ENCODE data around the gene TMEM107. TPM values are rescaled to one million over a fixed set of nuclear protein-coding genes. Genes with fewer than 3 reads are reported as not detected.

Gene TMEM107
- total RNA-seq, 1 donor from 2014 or later, result 12.8 TPM

DNA sequence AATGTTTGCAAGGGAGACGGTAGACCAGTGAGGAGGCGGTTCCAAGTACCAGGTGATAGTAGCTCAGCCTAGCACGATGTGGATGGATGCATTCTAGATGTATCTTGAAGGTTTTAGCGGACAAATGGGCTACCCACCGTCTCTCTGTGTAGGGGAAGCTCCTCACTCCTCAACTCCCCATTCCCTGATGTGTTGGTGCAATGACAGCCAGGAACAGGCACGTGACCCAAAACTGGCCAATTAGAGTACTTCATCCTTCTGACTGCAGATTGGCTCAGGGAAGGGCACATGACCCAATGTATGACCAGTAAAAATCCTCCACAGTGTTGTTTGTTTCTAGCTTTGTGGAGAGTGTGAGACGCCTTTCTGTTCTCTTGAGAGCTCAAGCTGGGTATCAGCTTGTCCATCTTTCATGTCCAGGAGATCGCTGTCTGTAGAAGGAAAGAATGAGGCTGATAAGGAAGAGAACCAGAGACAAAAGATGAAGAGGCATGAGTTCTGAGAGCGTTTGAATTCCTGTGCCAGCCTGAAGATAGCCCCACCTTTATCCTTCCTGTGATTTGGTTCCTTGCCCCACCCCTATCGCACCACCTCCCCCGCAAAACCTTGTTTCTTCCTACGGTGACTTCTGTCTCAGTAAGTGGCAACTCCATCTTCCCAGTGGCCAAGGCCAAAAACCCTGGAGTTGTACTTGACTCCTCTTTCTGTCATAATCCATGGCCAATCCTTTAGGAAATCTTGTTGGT lies 16.1 kb upstream of the TMEM107 start:
- H3K4me3 Mint-ChIP-seq (ENCODE audit: unreplicated experiment), result no peak overlapping the region
- H3K27ac Mint-ChIP-seq (ENCODE audit: unreplicated experiment), result no peak overlapping the region
- peaks cover 9% of the 10 kb centered on the region for H3K9me3 Mint-ChIP-seq (ENCODE audit: unreplicated experiment)
- no peaks in the 10 kb centered on the region for H3K36me3 Mint-ChIP-seq (ENCODE audit: unreplicated experiment)
- peaks cover 6% of the 10 kb centered on the region for H3K4me1 Mint-ChIP-seq (ENCODE audit: low read depth, unreplicated experiment)
- peak; percentile 70 for DNase-seq
- TF ChIP-seq, protein P1, sequence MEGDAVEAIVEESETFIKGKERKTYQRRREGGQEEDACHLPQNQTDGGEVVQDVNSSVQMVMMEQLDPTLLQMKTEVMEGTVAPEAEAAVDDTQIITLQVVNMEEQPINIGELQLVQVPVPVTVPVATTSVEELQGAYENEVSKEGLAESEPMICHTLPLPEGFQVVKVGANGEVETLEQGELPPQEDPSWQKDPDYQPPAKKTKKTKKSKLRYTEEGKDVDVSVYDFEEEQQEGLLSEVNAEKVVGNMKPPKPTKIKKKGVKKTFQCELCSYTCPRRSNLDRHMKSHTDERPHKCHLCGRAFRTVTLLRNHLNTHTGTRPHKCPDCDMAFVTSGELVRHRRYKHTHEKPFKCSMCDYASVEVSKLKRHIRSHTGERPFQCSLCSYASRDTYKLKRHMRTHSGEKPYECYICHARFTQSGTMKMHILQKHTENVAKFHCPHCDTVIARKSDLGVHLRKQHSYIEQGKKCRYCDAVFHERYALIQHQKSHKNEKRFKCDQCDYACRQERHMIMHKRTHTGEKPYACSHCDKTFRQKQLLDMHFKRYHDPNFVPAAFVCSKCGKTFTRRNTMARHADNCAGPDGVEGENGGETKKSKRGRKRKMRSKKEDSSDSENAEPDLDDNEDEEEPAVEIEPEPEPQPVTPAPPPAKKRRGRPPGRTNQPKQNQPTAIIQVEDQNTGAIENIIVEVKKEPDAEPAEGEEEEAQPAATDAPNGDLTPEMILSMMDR (IDR thresholded peaks at IDR 0.05; ENCODE audit: partially characterized antibody, unreplicated experiment), result no peak
- peaks cover 10% of the 10 kb centered on the region for H3K27me3 Mint-ChIP-seq (ENCODE audit: unreplicated experiment)

DNA sequence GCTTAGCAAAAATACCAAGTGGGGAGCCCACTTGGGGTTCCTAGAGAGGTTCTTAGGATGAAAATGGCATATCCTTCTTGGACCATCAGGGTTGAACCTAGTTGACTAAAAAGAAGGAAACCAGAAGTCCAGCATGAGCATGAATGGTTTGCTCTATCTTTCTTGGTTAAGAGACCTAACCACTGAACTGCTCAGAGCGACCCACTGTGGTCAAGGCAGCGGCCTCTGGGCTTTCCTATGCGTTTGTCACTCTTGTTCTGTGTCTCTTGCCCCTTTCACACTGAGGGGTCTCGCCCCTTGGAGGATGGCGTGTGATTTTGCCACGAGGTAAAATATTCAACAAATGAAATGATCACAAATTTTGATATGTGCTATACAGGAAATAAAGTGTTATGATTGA lies 14.3 kb upstream of the TMEM107 start:
- DNase-seq, result no peak
- Mint-ChIP-seq H3K9me3 (ENCODE audit: unreplicated experiment) (peaks cover 9% of the 10 kb centered on the region), H3K27ac (ENCODE audit: unreplicated experiment) (peak overlapping the region; percentile 89), H3K36me3 (ENCODE audit: unreplicated experiment) (no peaks in the 10 kb centered on the region), H3K27me3 (ENCODE audit: unreplicated experiment) (peaks cover 10% of the 10 kb centered on the region), H3K4me3 (ENCODE audit: unreplicated experiment) (no peak overlapping the region), H3K4me1 (ENCODE audit: low read depth, unreplicated experiment) (peaks cover 6% of the 10 kb centered on the region)
- TF ChIP-seq, protein P1 (IDR thresholded peaks at IDR 0.05; ENCODE audit: partially characterized antibody, unreplicated experiment), result no peak

DNA sequence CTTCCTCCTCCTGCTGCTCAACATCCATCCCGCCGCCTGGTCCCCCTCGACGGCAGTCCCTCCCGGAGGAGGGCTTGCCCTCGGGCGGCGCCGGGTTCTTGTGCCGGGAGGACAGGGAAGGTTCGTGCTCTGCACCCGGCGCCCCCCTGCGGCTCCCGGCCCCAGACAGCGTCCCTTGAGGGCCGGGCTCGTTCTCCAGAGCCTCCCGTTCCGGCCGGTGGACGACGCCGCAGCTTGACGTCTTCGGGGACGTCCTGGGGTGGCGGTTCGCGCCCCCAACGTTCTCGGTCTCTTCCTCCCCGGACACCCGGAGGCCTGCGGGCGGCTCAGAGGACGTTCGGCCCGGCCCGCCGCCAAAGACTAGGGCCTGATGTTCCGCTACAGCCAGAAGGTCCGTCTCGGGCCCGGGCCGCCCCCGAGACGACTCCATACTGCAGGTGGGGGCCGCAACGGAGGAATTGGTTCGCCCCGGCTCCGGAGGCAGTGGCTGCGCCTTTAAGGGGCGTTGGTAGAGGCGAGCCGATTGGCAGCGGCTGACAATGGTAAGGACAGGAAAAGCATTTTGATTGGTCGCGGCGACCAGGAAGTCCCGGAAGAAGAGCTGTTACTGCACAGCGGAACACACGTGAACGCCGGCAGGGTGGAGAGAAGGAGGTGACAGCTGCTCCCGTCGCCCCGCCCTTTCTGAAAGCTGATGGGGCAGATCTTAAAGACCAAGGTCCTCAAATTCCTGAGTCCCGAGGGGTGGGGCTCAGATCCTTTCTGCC lies 13.7 kb upstream of the TMEM107 start, which contains the start of gene BORCS6:
Gene BORCS6 (minus strand): TSS at position 470 of the 767 bp plus-strand sequence. CDS start 40 bp downstream, at position 430.
- Mint-ChIP-seq H3K4me3 (ENCODE audit: unreplicated experiment) (no peak within 1 kb of the TSS), H3K4me1 (ENCODE audit: low read depth, unreplicated experiment) (peaks cover 6% of the 10 kb centered on the region), H3K27ac (ENCODE audit: unreplicated experiment) (peak within 1 kb of the TSS; percentile 89), H3K9me3 (ENCODE audit: unreplicated experiment) (peaks cover 9% of the 10 kb centered on the region), H3K27me3 (ENCODE audit: unreplicated experiment) (peaks cover 11% of the 10 kb centered on the region), H3K36me3 (ENCODE audit: unreplicated experiment) (no peaks in the 10 kb centered on the region)
- peak; percentile 92 for DNase-seq
- TF ChIP-seq, protein P1 (IDR thresholded peaks at IDR 0.05; ENCODE audit: partially characterized antibody, unreplicated experiment), result no peak

- Mint-ChIP-seq H3K4me3 (ENCODE audit: unreplicated experiment) (no peak overlapping the region), H3K9me3 (ENCODE audit: unreplicated experiment) (peaks cover 9% of the 10 kb centered on the region), H3K27ac (ENCODE audit: unreplicated experiment) (no peak overlapping the region), H3K36me3 (ENCODE audit: unreplicated experiment) (no peaks in the 10 kb centered on the region), H3K27me3 (ENCODE audit: unreplicated experiment) (peaks cover 11% of the 10 kb centered on the region), H3K4me1 (ENCODE audit: low read depth, unreplicated experiment) (peaks cover 6% of the 10 kb centered on the region)
- DNase-seq, result no peak
- TF ChIP-seq, protein P1 (IDR thresholded peaks at IDR 0.05; ENCODE audit: partially characterized antibody, unreplicated experiment), result no peak
These were observed 13.0 kb upstream of the TMEM107 start for GRCh38 chr17:8189041-8189710.

Data from glutamatergic neuron (in vitro differentiated cells).